NCI-H2196 treated with DMSO at 0.1 percent for 48 hours (cell line): Measurements from ENCODE around the gene SLC41A3.

Experiments
- DNase-seq: peaks from one replicate; lab custom pipeline; 2025; ENCODE audit not compliant: unreplicated experiment; lab: John Stamatoyannopoulos, UW

The SLC41A3 gene

DNA sequence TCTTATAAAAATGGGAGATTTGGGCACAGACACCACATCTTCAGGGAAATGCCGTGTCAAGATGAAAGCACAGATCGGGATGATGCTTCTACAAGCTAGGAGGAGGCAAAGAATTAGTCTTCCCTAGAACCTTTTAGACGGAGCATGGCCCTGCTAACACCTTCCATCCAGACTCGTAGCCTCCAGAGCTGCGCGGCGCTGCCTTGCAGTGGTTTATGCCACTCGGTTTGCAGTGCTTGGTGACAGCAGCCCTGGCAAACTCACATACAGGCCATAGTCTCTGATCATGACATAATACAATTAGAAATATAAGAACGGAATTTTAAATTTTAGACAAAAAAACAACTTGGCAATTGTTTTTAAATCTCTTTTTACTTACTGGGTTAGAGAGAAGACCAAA, 37.1 kb upstream of the SLC41A3 start:
- no peak for DNase-seq

DNA sequence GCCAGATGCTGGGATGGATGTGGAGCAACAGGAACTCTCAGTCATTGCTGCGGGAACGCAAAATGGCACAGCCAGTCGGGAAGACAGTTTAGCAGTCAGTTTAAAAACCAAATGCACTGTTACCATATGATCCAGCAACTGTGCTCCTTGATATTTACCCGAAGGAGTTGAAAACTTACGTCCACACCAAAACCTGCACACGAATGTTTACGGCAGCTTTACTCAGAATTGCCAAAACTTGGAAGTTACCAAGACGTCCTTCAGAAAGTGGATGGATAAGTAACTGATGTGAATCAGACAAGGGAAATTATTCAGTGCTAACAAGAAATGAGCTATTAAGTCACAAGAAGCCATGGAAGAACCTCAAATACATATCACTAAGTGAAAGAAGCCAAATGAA, 36.1 kb upstream of the SLC41A3 start:
- DNase-seq, result no peak

DNA sequence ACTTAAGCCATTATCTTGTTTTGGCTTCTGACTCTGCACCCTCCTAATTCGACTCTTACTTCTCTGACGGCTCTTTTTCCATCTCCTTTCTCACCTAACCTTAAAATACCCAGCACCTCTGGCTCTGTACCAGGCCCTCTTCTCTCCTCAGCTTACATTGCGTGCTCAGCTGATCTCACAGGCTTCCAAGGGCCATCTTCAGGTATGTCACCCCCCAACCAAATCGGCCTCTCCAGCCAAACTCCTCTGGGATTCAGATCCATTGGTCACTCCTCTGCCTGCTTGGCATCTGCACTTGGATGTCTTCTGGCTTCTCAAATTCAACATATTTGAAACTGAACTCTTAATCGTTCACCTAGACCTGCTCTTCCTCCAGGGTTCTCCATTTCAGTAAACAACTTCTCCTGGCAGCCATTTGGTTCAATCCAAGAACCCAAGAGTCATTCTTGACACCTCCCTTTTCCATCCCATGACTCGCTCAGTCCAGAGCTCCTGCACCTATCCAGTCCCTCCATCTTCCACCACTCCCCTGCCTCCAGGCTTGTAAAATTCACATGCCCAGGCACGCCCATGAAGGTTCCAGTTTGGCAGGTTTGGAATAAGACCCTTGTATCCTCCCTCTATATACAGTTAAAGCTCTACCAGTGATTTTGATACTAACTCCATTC, 35.2 kb upstream of the SLC41A3 start:
- DNase-seq, result no peak

DNA sequence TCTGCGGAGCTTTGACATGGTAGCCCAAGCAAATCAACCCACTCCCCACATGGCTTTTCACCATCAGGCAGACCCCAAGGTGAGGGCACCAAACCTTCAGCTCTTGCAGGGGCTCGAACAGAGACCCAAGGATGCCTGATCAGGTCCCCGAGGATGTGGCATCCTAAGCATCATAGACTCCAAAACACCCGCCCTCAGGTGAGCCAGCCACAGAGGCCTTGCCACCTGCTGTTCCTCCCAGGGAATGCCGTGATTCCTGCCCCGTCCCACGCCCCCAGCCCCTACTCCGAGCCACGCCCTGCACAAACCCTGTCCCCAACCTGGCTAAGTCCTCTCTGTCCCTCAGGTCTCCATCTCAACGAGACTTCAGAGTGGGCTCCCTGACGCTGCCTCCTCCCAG, 34.7 kb upstream of the SLC41A3 start:
- no peak for DNase-seq

DNA sequence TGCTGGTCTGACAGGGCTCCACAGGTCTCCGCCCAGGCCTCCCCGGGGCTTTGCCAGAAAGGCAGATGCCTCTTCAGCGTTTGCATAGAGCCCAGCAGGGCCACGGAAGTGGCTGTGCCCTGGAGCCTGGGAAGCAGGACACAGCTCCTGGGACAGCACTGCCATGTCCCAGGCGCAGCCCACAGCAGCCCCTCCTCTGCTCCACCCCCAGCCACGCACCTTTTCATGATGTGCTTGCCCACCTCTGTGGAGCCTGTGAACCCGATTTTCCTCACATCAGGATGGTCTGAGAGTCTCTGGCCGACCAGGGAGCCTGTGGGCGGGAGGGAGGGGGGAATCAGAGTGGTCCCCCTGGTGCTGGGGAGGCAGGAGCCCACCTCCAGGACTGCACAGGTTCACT, 33.9 kb upstream of the SLC41A3 start:
- DNase-seq, result no peak

DNA sequence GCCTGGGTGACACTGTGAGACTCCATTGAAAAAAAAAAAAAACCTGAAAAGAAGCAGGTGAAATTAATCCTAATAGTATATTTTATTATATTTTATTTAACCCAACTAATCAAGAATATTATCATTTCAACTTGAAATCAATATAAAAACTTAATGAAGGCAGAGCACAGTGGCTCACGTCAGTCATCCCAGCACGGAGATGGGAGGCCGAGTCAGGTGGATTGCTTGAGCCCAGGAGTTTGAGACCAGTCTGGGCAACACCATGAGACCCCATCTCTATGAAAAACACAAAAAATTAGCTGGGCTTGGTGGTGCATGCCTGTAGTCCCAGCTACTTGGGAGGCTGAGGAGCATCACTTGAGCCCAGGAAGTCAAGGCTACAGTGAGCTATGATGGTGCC, 33.3 kb upstream of the SLC41A3 start:
- DNase-seq, result no peak

DNA sequence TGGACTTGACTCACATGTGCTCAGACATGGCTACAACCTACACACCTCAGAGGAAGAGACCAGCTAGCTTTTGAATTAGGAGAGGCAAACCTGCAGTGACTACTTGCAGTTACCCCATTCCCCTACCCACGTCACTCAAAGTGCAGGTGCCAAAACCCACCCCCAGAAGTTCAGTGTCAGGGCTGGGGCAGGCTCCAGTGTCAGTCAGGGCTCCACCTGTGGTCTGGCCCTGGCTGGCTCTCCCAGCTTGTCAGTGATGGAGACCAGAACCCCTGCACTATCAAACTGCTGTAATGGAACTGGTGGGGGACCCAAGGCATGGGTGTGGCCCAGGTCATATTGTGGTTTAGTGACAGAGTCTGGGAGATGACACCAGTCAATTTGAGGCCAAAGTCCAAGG, 32.6 kb upstream of the SLC41A3 start:
- DNase-seq, result no peak

DNA sequence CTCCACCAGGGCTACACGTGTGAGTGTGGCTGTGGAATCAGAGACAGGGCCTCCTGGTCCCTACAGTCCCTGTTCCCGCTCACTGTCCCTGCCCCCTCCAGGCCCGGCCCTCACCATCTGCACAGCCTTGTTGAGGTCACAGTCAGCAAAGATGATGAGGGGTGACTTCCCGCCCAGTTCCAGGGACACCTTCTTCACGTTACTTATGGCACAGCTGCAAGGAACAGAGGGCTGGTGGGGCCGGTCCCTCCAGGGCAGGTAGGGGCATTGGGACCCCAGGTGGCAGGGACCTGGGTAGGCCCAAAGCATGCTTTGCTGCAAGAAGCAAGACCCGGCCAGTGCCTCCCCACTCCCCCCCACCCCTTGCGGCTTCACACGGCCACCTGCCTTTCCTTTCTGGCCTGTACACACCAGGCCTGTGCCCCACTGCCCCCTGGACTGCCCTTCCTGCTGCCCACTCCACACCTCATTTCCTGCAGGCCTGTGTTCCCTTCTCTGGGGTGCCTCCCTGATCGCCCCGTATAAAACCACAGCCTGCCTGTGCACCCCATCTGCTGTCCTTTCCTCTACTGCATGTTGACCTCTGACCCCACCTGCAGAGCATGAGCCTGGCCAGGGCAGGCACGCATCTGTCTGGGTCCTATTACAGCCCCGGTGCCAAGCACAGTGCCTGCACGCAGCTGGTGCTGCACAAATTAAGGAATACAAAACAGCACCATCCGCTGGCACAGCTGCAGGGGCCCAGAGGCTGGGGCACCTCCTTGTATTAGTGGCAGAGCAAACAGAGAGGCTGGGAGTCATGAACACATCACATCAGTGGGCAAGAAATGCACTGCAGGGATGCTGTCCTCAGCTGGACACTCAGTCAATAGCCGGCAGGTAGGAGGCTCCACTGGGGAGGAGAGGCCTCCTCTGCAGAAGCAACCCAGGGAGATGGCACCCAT, 30.8 kb upstream of the SLC41A3 start:
- no peak for DNase-seq

DNA sequence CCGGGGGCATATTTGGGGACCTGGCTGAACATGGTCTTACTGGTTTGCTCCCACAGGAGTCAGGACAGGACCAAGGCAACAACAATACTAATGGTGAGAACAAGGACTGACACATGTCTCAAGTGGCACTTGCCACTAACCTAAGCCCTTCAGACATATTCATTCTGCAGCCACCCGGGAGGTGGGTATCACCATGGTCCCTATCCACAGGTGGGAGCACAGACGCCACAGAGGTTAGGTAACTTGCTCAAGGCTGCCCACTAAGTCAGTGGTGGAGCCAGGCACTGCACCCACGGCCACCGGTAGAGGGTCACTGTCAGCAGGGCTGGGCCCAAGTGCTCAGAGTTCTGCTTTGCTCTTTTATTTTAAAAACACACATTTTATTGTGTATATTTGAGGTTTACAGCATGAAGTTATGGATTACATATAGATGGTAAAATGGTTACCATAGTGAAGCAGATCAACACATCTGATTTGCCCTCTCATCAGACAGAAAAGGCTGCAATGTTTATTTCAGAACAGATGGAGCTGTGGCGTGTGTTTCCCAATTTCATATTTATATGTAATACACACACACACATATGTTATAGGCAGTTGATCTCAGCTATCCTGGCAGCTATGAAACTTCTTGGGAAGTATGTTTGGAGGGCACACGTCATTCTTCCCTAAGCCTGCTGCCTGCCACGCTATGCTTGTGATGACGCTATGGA, 30.0 kb upstream of the SLC41A3 start:
- DNase-seq, result no peak

DNA sequence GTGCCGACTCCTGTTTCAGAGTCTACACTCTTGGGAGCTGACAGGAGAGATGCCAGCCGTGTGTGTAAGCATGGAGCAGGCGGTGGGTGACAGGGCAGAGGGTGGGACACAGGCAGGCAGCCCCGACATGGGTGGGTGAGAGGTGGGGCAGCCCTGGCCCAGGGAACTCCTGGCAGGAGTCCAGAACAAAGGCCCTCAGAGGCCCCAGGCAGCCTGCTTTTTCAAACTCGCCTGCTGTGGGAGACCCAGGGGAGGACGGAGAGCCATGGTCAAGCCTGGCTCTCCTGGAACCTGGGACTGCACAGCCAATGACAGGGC, 29.3 kb upstream of the SLC41A3 start:
- DNase-seq, result no peak

DNA sequence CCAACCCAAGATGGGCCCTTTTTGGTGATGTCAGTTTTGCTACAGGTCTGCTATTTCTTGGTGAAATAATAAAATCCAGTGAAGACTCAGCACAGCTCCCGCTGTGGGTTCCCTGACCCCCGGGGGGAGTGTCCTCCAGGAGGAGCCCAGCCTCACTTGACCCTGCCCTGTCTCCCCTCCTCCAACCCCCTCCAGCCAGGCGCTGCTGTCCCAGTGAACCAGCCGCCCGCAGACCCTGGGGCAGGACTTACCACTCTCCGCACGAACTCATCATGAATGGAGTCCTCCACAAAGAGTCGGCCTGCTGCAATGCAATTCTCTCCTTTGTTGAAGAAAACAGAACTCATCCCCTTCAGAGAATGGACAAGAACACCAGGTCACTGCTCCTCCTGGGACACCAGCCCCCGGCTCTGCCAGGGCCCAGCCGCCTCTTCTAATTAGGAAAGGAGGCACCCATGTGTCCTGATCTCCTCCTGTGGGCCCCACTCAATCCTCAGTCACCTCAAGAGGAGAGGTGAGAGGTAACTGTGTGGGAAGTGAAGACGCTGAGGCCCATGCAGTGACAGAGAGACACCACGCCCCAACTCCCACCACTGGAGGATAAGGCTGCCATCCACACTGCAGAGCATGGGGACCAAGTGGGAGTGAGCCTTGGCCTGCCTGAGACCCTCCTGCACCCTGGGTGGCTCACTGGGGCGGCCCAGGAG, 28.8 kb upstream of the SLC41A3 start:
- DNase-seq, result no peak

DNA sequence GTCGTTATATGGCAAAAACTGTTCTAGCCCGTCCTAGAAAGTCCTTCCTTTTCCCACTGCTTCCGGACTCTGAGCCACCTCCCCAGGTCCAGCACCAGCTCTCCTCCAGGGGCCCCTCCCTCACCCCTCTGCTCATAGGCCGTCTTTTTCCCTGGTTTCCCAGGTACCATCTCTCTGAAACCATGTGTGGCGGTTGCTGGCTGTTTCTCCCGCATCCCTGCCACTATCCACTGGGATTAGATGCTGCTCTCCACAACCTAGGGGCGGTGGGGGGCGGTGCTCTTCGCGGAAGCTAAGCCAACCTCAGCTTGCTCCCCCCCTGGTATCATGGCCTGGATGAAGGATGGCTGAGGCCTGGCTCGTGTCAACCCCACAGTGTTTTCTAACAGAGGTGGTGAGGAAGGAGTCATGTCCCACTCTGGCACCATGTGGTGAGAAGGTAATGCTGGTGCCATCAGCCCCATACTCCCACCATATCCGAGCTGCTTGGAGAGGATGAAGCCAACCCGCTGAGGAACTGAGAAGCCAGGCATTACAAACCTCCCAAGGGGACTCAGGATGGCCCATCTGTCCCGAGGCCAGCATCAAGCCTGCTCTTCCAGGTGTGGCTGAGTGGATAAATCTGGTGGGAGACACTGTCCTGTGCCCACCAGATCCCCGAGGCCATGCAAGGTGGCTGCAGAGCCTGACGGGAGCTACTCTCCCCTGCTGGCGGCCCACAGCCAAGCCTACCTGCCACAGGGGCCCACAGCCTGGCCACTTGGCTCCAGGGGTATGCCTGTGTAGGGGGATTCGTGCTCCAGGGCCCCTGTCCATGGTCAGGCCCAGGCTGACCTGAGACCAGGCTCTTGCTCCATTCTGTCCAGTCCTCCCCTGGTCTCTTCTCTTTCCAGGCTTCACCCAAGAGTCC, 27.9 kb upstream of the SLC41A3 start:
- DNase-seq, result no peak

DNA sequence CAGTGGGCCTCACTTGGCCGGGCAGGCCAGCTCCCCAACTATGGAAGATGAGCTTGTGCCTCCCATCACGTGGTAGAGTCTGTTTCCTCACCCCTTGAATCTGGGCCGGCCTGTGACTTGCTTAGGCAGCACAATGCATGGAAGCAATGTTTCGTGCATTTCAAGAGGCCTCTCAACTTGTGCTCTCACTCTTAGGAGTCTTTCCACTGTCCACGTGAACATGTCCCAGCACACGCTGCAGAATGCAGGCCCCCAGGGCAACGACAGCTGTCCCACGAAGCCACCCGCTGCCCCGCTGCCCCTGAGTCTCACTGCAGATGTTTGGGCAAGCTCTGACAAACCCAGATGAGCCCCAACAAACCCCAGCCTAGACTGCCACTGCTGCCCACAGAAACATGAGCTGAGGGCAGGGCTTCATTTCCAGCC, 27.2 kb upstream of the SLC41A3 start:
- DNase-seq, result no peak

DNA sequence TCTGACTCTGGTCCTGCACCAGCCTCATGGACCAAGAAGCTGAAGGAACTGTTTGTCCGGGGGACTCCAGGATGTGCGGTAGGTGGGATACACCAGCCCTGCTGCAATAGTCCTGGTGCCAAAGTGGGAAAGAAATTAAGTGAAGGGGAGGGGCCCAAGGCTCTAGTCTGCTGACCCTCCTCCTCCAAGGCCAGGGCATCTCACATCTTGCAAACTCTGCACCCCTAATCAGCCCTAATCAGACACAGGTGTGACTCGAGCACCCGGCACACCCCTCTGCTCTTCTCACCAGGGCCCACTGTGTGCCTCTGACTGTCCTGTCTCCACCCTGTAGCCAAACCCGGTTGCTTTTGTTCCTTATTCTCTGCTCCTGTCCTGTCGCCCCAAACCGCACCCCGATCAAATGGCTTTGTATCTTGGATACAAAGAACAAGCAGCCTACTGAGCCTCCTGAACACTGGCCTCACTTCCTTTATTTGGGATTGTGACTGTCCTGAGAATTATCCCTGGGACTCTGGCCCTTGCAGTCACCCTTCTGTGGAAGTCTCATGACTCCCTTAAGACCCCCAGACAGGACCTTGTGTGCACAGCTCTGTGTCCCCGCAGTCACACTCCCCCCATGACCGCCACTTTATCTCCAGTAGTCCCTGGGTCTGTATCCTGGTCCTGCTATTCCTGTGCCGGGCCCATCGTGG, 26.7 kb upstream of the SLC41A3 start:
- no peak for DNase-seq

DNA sequence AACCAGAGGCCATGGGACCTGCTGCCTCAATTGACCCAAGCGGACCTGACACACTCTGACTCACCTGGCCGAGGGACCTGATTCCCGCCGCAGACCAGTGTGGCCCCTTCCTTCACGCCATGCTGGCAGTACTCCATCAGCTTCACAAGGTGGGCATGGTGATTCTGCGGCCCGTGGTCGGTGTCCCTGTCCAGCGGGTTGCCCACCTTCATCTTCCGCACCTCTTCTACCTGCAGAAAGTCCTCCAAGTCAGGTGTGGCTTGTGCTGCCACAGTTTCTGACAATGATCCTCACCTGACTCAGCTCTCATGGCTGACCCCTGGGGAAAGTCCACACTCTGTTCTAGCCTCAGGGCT, 25.9 kb upstream of the SLC41A3 start:
- no peak for DNase-seq

DNA sequence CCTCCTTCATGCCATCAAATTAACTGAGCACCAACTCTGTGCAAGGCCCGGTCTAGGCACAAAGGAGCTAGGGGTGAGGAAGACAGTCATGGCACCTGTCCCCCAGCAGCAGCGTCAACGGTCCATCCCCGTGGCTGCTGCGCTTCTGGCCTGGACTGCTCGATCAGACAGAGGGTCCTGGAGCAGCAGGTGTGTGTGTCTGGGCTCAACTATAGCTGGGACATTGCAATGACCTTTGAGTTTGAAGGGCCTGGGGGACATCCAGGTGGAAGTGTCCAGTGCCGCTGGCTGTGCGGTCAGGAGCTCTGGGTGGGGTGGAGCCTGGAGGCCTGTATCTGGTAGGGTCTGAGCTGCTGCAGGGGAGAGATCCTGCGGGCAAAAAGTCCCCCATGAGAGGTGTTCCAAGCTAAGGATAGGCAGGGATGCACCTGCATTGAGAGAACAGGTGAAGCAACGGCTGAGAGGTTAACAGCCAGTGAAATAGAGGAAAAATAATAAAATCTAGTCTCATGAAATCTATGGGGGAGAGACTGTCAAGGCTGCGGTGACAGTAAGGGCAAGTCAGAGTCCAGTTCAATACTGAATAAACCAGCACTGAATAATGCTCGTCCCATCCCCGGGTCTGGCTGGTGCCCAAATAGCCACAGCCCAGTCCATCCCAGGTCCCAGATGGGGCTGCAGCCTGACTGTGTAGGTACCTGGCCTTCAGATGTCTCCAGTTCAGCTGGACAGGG, 25.4 kb upstream of the SLC41A3 start:
- DNase-seq, result no peak

DNA sequence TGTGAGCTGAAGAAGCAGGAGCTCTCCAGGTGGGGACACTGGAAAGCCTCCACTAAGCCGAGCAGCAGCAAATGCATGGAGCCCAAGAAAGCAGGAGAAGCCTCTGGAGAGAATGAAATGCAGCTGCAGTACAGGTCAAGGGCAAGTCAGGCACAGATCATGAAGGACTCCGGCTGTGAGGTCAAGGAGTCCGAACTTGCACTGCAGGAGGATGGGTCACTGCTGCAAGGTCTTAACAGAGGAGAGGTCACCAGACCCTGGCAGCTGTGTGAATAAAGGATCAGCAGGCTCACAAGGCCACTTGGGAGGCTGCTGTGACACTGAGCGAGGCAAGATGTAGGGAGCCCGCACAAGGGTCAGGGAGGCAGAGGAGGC, 24.7 kb upstream of the SLC41A3 start:
- DNase-seq, result no peak

DNA sequence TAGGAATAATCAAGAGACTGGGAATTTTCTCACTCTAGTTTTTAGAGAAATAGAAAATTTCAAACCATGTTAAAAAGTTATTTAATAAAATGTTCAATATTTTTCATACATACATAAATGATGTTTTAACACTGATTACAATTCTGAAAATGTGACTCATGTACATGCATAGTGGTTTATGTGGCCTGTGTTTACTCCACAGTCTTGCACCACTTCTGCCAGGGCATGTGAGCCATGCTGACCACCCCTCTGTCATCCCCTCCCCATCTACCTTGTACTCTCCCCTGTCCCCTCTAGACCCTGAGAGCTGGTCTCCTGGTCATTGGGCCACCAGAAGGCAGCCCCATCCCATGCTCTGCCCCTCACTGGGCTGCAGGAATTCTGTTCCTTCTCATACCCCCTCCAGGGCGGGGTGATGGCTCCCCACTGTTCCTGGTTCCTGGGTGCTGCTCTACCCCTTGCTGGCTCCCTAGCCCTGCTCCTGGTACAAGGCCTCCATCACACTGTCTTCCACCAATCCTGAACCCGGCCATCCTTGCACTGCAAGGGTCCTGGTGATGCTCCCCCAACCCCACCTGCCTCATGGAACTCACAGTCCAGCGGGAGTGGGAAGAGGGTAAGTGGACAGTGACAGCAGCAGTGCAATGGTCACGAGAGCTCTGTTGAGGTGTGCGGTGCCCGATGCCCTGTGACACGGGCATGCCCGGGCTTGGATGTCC, 24.2 kb upstream of the SLC41A3 start:
- DNase-seq, result no peak
